Measurements from ENCODE around the gene LRMDA.

Gene LRMDA

GRCh38 chr10:75773231-75773780, 341.9 kb downstream of the LRMDA start:
- Histone ChIP-seq H3K27me3 (ENCODE audit: control insufficient read depth, insufficient read depth, low read length) (no peaks in the 10 kb centered on the region), H3K9me3 (ENCODE audit: control insufficient read depth, insufficient read depth, low read depth, low read length) (no peaks in the 10 kb centered on the region), H3K27ac (ENCODE audit: low read depth, low read length) (no peak overlapping the region), H3K4me1 (ENCODE audit: control insufficient read depth, insufficient read depth, low read length) (no peaks in the 10 kb centered on the region; the same call in 1 of the 2 replicates), H3K36me3 (ENCODE audit: control insufficient read depth, insufficient read depth, low read length) (no peaks in the 10 kb centered on the region), H3K9ac (ENCODE audit: low read length) (no peak overlapping the region), H3K4me3 (ENCODE audit: low read depth, low read length) (no peak overlapping the region)

- H3K36me3 ChIP-seq (ENCODE audit: control insufficient read depth, insufficient read depth, low read length): no peaks in the 10 kb centered on the region
- no peaks in the 10 kb centered on the region for H3K9me3 ChIP-seq (ENCODE audit: control insufficient read depth, insufficient read depth, low read depth, low read length)
- no peak overlapping the region for H3K27ac ChIP-seq (ENCODE audit: low read depth, low read length)
- no peak overlapping the region for H3K4me3 ChIP-seq (ENCODE audit: low read depth, low read length)
- no peaks in the 10 kb centered on the region; the same call in 1 of the 2 replicates for H3K4me1 ChIP-seq (ENCODE audit: control insufficient read depth, insufficient read depth, low read length)
- H3K9ac ChIP-seq (ENCODE audit: low read length): no peak overlapping the region
- no peaks in the 10 kb centered on the region for H3K27me3 ChIP-seq (ENCODE audit: control insufficient read depth, insufficient read depth, low read length)
Measured at GRCh38 chr10:75773813-75774782, 342.7 kb downstream of the LRMDA start.

GRCh38 chr10:75774783-75775490, 343.5 kb downstream of the LRMDA start:
- Histone ChIP-seq H3K4me3 (ENCODE audit: low read depth, low read length) (no peak overlapping the region), H3K36me3 (ENCODE audit: control insufficient read depth, insufficient read depth, low read length) (no peaks in the 10 kb centered on the region), H3K27me3 (ENCODE audit: control insufficient read depth, insufficient read depth, low read length) (no peaks in the 10 kb centered on the region), H3K9me3 (ENCODE audit: control insufficient read depth, insufficient read depth, low read depth, low read length) (no peaks in the 10 kb centered on the region), H3K4me1 (ENCODE audit: control insufficient read depth, insufficient read depth, low read length) (no peaks in the 10 kb centered on the region; the same call in 1 of the 2 replicates), H3K9ac (ENCODE audit: low read length) (no peak overlapping the region), H3K27ac (ENCODE audit: low read depth, low read length) (no peak overlapping the region)

- no peaks in the 10 kb centered on the region for H3K27me3 ChIP-seq (ENCODE audit: control insufficient read depth, insufficient read depth, low read length)
- no peak overlapping the region for H3K27ac ChIP-seq (ENCODE audit: low read depth, low read length)
- H3K36me3 ChIP-seq (ENCODE audit: control insufficient read depth, insufficient read depth, low read length): no peaks in the 10 kb centered on the region
- H3K4me1 ChIP-seq (ENCODE audit: control insufficient read depth, insufficient read depth, low read length): no peaks in the 10 kb centered on the region; the same call in 1 of the 2 replicates
- H3K4me3 ChIP-seq (ENCODE audit: low read depth, low read length): no peak overlapping the region
- no peaks in the 10 kb centered on the region for H3K9me3 ChIP-seq (ENCODE audit: control insufficient read depth, insufficient read depth, low read depth, low read length)
- no peak overlapping the region for H3K9ac ChIP-seq (ENCODE audit: low read length)
Measured at GRCh38 chr10:75776738-75777504, 345.5 kb downstream of the LRMDA start.

GRCh38 chr10:75778665-75779064, 347.2 kb downstream of the LRMDA start:
- no peak overlapping the region for H3K9ac ChIP-seq (ENCODE audit: low read length)
- H3K4me1 ChIP-seq (ENCODE audit: control insufficient read depth, insufficient read depth, low read length): no peaks in the 10 kb centered on the region
- no peaks in the 10 kb centered on the region for H3K9me3 ChIP-seq (ENCODE audit: control insufficient read depth, insufficient read depth, low read depth, low read length)
- H3K27me3 ChIP-seq (ENCODE audit: control insufficient read depth, insufficient read depth, low read length): no peaks in the 10 kb centered on the region
- no peak overlapping the region for H3K4me3 ChIP-seq (ENCODE audit: low read depth, low read length)
- H3K27ac ChIP-seq (ENCODE audit: low read depth, low read length): no peak overlapping the region
- H3K36me3 ChIP-seq (ENCODE audit: control insufficient read depth, insufficient read depth, low read length): no peaks in the 10 kb centered on the region

- H3K4me3 ChIP-seq (ENCODE audit: low read depth, low read length): no peak overlapping the region
- H3K27me3 ChIP-seq (ENCODE audit: control insufficient read depth, insufficient read depth, low read length): no peaks in the 10 kb centered on the region
- H3K27ac ChIP-seq (ENCODE audit: low read depth, low read length): no peak overlapping the region
- no peak overlapping the region for H3K9ac ChIP-seq (ENCODE audit: low read length)
- no peaks in the 10 kb centered on the region for H3K36me3 ChIP-seq (ENCODE audit: control insufficient read depth, insufficient read depth, low read length)
- H3K4me1 ChIP-seq (ENCODE audit: control insufficient read depth, insufficient read depth, low read length): no peaks in the 10 kb centered on the region
- no peaks in the 10 kb centered on the region for H3K9me3 ChIP-seq (ENCODE audit: control insufficient read depth, insufficient read depth, low read depth, low read length)
Measured at GRCh38 chr10:75779276-75779675, 347.9 kb downstream of the LRMDA start.

- Histone ChIP-seq H3K9me3 (ENCODE audit: control insufficient read depth, insufficient read depth, low read depth, low read length) (no peaks in the 10 kb centered on the region), H3K36me3 (ENCODE audit: control insufficient read depth, insufficient read depth, low read length) (no peaks in the 10 kb centered on the region), H3K27ac (ENCODE audit: low read depth, low read length) (no peak overlapping the region), H3K4me1 (ENCODE audit: control insufficient read depth, insufficient read depth, low read length) (no peaks in the 10 kb centered on the region), H3K9ac (ENCODE audit: low read length) (no peak overlapping the region), H3K4me3 (ENCODE audit: low read depth, low read length) (no peak overlapping the region), H3K27me3 (ENCODE audit: control insufficient read depth, insufficient read depth, low read length) (no peaks in the 10 kb centered on the region)
Measured at GRCh38 chr10:75782463-75783248, 351.2 kb downstream of the LRMDA start.

GRCh38 chr10:75788394-75789205, 357.2 kb downstream of the LRMDA start:
- no peak overlapping the region for H3K4me3 ChIP-seq (ENCODE audit: low read depth, low read length)
- no peaks in the 10 kb centered on the region for H3K36me3 ChIP-seq (ENCODE audit: control insufficient read depth, insufficient read depth, low read length)
- H3K27me3 ChIP-seq (ENCODE audit: control insufficient read depth, insufficient read depth, low read length): no peaks in the 10 kb centered on the region
- no peak overlapping the region for H3K27ac ChIP-seq (ENCODE audit: low read depth, low read length)
- no peaks in the 10 kb centered on the region for H3K9me3 ChIP-seq (ENCODE audit: control insufficient read depth, insufficient read depth, low read depth, low read length)
- H3K9ac ChIP-seq (ENCODE audit: low read length): no peak overlapping the region
- H3K4me1 ChIP-seq (ENCODE audit: control insufficient read depth, insufficient read depth, low read length): peaks cover 12% of the 10 kb centered on the region

GRCh38 chr10:75793848-75794247, 362.4 kb downstream of the LRMDA start:
- Histone ChIP-seq H3K27me3 (ENCODE audit: control insufficient read depth, insufficient read depth, low read length) (no peaks in the 10 kb centered on the region), H3K27ac (ENCODE audit: low read depth, low read length) (no peak overlapping the region), H3K36me3 (ENCODE audit: control insufficient read depth, insufficient read depth, low read length) (no peaks in the 10 kb centered on the region), H3K9ac (ENCODE audit: low read length) (no peak overlapping the region), H3K9me3 (ENCODE audit: control insufficient read depth, insufficient read depth, low read depth, low read length) (0 out of 2 replicates have a peak, but pooled peaks cover 4% of the 10 kb centered on the region), H3K4me1 (ENCODE audit: control insufficient read depth, insufficient read depth, low read length) (peaks cover 4% of the 10 kb centered on the region), H3K4me3 (ENCODE audit: low read depth, low read length) (no peak overlapping the region)

Measured in HUES6 (cell line).